Fibroblast of skin of scalp (primary cell): ENCODE results near the gene ARFGEF2. TPM values are rescaled to one million over a fixed set of nuclear protein-coding genes. Genes with fewer than 3 reads are reported as not detected.
"Not testable (repeated sequence)": the region's sequence is repeated elsewhere in the genome, so short reads cannot be mapped to it uniquely, and the experiment has no call there.

Source experiments
- DNase-seq: peaks from one replicate; pipeline ENCODE4 v3.0.0-alpha.2; 2013
- polyA plus RNA-seq, 2 experiments: library from polyadenylated mRNA; unstranded; fragments of 120-200 nt; gene quantifications; one replicate each; pipeline ENCODE4 v1.2.1, GENCODE V29; 2013; ENCODE audit not compliant: insufficient read length in 2 of 2

The ARFGEF2 gene
- polyA plus RNA-seq (2013, experiment 1 of 2; ENCODE audit: insufficient read length), result 15.5 TPM
- polyA plus RNA-seq (2013, experiment 2 of 2; ENCODE audit: insufficient read length), result 16.1 TPM

DNA sequence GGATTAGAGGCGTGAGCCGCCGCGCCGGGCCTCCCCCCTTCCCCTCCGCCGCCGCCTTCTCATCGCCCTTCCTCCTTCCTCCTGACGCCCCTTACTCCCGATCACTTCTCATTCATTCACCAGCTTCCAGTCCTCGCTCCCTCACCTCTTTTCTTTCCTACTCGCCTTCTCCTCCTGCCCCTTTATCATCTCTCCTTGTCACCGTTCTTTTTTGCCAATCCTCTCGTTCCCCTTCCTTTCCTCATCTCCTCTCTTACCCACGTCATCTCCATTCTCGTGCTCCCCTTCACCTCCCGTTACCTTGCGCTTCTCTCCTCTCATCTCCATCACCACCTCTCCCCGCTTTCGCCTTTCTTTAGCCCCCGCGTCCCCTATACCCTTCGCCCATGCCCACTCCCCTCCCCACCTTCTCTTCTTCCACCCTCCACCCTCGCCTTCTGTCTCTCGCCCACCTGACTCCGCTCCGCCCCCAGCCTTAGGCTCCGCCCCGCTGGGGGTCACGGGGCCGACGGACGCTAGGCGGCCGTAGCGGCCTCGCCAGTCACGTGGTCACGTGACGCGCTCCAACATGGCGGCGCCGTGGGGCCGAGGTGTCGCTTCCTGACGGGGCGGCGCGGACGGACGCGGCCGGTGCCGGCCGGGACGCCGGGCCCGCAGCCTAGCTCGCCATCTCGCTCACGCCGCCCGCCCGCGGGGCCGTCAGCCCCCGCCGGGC, at the start of gene ARFGEF2:
TSS of gene ARFGEF2 (plus strand) at position 544 of the 715 bp plus-strand sequence. CDS start 179 bp downstream, outside the sequence.
- DNase-seq, result peak; percentile 90

DNA sequence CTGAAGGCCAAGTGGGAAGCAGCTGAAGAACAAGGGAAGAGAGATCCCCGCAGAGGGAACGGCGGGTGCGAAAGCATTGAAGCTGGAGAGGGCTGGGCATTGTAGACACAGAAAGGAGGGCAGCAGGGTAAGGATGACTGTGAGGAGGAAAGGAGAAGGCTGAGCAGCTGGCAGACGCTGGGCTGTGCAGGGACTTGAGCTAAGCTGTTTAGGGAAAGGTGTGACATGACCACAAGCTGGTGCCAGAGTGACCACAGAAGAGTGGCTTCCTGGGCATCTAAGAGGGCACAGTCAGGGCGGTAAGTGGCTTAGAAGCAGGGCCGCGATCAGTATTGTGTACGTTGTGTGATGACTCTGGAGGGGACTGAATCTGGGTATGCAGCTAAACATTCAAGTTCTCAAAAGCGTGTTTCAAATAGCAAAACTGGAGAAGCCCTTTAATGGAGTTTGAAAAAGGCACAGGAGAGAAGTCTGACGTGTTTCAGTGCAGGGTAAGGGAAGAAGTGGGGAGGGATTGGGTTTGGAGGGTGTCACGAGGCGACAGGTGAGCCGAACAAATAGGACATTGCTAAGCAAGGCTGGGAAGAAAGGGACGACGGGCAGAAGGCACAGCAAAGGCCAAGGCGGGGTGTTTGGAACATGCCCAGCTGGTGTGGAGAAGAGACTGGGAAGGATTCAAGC, 46.1 kb upstream of the ARFGEF2 start:
- DNase-seq, result no peak

DNA sequence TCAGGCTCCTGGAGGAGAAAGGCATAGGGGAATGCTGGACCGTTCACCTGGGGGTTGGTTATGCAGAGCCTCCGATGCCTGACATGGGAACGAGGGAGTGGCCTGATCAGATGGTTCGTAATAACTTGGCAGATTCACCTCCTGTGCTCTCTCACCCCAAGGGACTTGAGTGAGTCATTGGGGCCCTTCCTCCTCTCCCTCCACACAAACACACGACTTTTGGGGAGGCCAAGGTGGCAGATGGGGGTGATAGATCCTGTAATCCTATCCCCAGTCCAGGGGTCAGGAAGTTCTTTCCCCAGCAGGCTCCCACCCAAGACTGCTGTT, 45.6 kb upstream of the ARFGEF2 start:
- peak; percentile 29 for DNase-seq

GRCh38 chr20:48877304-48877703, 44.2 kb upstream of the ARFGEF2 start:
- DNase-seq, result no peak

- DNase-seq, result no peak
Observed at GRCh38 chr20:48878534-48879248, 42.8 kb upstream of the ARFGEF2 start.

GRCh38 chr20:48879612-48880245, 41.8 kb upstream of the ARFGEF2 start:
- peak; percentile 20 for DNase-seq

- DNase-seq, result no peak
Observed at GRCh38 chr20:48880331-48880730, 41.2 kb upstream of the ARFGEF2 start.

DNA sequence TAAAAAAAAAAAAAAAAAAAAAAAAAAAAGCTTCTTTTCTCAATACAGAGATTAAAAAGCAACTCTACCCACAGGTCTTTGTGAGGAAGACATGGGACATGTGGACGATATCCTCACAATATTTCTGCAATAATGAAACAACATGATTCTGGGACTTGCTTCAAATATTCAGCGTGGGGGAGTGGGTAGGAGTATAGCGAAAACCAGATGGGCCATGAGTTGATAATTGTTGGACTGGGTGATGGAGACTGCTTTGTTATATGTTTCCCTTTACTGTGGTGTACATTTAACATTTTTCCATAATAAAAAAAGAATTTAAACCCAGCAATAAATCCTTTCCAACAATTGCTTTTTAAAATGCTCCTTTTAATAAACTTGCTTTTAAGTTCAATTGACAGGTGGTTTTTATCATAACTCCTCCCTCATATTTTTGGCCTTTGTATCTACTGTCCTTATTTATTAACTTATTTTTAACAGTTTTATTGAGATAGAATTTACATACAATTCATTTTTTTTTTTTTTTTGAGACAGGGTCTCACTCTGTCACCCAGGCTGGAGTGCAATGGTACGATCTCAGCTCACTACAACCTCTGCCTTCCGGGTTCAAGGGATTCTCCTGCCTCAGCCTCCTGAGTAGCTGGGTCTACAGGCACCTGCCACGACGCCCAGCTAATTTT, 40.4 kb upstream of the ARFGEF2 start:
- no peak for DNase-seq

- no peak for DNase-seq
Observed at GRCh38 chr20:48885237-48885636, 36.3 kb upstream of the ARFGEF2 start.

DNA sequence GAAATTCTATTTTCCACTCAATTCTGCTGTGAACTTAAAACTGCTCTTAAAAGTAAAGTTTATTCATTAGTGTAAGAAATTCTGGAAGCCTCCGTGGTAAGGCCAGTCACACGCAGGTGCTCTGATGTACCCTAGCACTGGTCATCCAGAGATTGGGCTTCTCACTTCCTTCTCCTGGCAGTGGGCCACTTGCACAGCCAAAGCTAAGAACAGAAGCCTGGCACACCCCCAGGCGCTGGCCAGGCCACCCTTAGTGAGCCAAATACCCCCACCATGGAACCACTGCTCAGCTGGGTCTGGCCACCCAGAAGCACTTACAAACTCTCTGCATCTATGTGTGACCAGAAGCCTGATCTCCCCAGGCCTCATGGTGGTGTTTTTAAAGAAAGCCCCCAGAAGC, 35.3 kb upstream of the ARFGEF2 start:
- no peak for DNase-seq

DNA sequence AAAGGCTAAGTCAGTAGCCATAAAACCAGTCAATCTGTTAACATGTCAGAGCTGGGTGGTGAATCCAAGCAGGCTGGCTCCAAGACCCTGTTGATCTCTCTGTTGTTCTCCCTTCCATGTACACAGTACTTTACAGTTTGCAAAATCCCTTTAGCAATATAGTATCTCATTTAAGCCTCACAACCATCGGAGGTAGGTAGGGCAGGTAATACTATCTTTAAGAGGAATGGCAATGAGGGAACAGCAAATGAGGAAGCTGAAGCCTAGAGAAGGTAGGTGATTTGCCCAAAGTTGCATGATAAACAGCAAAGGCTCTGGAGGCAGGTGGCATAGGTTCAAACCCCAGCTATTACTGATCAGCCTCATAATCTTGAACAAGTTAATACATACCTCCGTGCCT, 34.7 kb upstream of the ARFGEF2 start:
- DNase-seq, result no peak

GRCh38 chr20:48888517-48888916, 33.0 kb upstream of the ARFGEF2 start:
- not testable (repeated sequence) for DNase-seq

GRCh38 chr20:48889140-48889790, 32.2 kb upstream of the ARFGEF2 start:
- DNase-seq, result no peak

DNA sequence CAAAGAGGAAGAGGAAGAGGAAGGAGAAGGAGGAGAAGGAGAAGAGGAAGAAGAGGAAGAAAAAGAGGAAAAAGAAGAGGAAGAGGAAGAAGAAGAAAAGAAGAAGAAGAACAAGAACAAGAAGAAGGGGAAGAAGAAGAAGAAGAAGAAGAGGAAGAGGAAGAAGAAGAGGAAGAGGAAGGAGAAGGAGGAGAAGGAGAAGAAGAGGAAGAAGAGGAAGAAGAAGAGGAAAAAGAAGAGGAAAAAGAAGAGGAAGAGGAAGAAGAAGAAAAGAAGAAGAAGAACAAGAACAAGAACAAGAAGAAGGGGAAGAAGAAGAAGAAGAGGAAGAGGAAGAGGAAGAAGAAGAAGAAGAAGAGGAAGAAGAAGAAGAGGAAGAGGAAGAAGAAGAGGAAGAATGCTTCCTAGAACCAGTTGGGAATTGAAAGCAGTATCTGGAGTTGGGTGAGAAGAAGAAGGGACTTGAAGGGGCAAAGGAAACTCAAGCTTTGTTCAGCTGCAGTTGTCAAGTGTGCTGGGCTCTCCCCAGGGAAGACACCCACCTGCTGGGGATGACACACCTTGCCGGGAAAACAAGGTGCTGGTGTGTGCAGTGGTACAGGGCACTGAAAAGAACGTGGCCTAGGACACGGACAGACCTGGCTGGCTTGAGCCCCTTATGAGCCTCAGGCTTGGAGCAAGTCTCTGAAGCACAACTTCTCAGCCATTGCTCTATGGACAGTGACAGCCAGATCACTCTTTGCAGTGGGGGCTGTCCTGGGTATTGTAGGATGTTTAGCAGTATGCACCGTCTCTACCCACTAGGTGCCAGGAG, 30.1 kb upstream of the ARFGEF2 start:
- DNase-seq, result no peak

DNA sequence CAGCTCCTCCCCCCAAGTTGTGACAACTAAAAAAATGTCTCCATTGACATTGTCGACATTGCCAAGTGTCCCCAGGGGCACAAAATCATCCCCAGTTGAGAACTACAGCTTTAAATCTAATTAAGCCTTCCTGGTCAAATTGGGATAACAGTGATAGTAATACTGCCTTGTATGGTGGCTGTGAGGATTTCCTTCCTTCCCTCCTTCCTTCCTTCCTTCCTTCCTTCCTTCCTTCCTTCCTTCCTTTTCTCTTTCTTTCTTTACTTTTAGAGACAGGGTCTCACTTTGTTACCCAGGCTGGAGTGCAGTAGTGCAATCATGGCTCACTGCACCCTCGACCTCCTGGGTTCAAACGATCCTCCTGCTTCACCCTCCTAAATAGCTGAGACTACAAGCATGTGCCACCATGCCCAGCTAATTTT, 29.5 kb upstream of the ARFGEF2 start:
- DNase-seq, result no peak

- no peak for DNase-seq
Observed at GRCh38 chr20:48892891-48893290, 28.6 kb upstream of the ARFGEF2 start.

- DNase-seq, result no peak
Observed at GRCh38 chr20:48893374-48893773, 28.1 kb upstream of the ARFGEF2 start.

DNA sequence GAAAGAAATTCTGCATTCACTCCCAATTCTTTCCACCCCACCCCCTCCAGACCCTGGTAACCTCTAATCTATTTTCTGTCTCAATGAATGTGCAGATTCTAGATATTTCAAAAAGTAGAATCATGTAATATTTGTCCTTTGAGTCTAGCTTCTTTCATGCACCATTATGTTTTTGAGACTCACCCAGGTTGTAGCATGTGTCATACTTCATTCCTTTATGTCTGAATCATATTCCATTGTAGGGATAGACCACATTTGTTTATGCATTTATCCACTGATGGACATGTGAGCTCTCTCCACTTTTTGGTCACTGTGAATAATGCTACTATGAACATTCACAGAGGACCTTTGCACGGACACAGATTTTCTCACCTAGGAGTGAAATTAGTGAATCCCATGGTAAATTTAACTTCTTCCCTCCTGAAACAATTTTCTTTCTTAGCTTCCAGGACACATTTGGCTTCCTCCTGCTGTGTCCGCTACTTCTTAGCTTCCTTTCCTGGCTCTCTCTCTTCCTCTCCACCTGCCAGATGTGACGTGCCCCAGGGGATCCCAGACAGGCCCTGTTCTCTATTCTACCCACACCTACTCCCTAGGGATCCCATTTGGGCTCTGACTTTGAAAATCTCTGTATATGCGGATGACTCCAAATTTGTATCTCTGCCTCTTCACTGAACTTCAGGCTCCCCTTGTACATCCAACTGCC, 24.1 kb upstream of the ARFGEF2 start:
- peak; percentile 79 for DNase-seq

- peak; percentile 60 for DNase-seq
Observed at GRCh38 chr20:48898210-48898609, 23.3 kb upstream of the ARFGEF2 start.

- DNase-seq, result no peak
Observed at GRCh38 chr20:48898896-48899530, 22.5 kb upstream of the ARFGEF2 start.
